Ascending aorta (tissue), 2 donors: Measurements from ENCODE around the gene SMPD3. TPM values are rescaled to one million over a fixed set of nuclear protein-coding genes. Genes with fewer than 3 reads are reported as not detected.

Experiments used
- DNase-seq, 2 donors: peaks; one replicate each; pipeline ENCODE4 v3.0.0-alpha.2; 2019; ENCODE audit warnings: low spot score in 2 of 2
- H3K27ac ChIP-seq, 2 donors: fragments of 200-600 bp; sonication (generic); one replicate each; pipeline ENCODE4 v1.5.1; 2016 to 2017; ENCODE audit warnings: mild to moderate bottlenecking in 1 of 2
- H3K27me3 ChIP-seq: fragments of 200-600 bp; sonication (generic); one replicate; pipeline ENCODE4 v1.5.1; 2017
- H3K36me3 ChIP-seq, 2 donors: fragments of 200-600 bp; sonication (generic); one replicate each; pipeline ENCODE4 v1.5.1; 2016
- H3K4me1 ChIP-seq, 2 donors: fragments of 200-600 bp; sonication (generic); one replicate each; pipeline ENCODE4 v1.5.1; 2016 to 2017; ENCODE audit warnings: mild to moderate bottlenecking in 1 of 2
- H3K4me3 ChIP-seq, 2 donors: fragments of 200-600 bp; sonication (generic); one replicate each; pipeline ENCODE4 v1.5.1; 2016 to 2017; ENCODE audit warnings: mild to moderate bottlenecking in 1 of 2
- H3K9me3 ChIP-seq, 2 donors: fragments of 200-600 bp; sonication (generic); one replicate each; pipeline ENCODE4 v1.5.1; 2016
- intact Hi-C: fragments of 100-400 bp; cut with DNase I; formaldehyde crosslinking; loops from one replicate; pipeline ENCODE4 v1.15.1; 2023
- total RNA-seq: library from RNA; depleted of rRNA; stranded (reverse); fragments of >200 nt; gene quantifications from one replicate; pipeline ENCODE4 v1.1.0, GENCODE V29; 2016
- TF ChIP-seq, protein P1 (sequence below), 3 experiments: fragments of 200-600 bp in 2 of 3; fragments of 450-650 bp in 1 of 3; sonication (generic) in 2 of 3; IDR thresholded peaks; one replicate each; pipeline ENCODE4 v1.5.1; 2016 to 2019; ENCODE audit warnings: antibody characterized with exemption in 3 of 3, mild to moderate bottlenecking in 1 of 3, moderate library complexity in 1 of 3

The SMPD3 gene
- total RNA-seq, 1 donor from 2014 or later, result not detected

DNA sequence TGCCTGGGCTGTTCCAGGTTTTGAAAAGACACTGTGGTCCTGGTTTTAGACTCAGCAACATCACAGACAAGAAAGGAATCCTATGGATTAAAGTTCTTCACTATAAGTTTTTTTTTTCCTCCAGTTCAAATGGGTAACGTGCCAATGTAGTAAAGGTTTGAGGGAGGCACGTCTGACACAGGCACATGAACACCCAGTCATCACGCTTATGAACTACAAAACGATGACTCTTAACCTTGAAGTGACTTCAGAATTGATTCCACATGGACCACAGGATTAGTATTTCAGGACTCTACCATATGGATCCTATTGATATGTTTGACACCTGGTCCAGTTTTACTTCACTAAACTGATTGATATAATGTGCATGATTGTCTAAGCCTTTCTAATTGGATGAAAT, 135.2 kb downstream of the SMPD3 start:
- Histone ChIP-seq H3K27me3 (no peaks in the 10 kb centered on the region), H3K4me1 (peaks cover 7 to 17% of the 10 kb centered on the region in 2 donors), H3K27ac (no peak overlapping the region), H3K9me3 (no peaks in the 10 kb centered on the region), H3K4me3 (no peak overlapping the region), H3K36me3 (peaks cover 16 to 21% of the 10 kb centered on the region in 2 donors)
- intact Hi-C loops, result no loop called here
- no peak for DNase-seq
- TF ChIP-seq, protein P1, sequence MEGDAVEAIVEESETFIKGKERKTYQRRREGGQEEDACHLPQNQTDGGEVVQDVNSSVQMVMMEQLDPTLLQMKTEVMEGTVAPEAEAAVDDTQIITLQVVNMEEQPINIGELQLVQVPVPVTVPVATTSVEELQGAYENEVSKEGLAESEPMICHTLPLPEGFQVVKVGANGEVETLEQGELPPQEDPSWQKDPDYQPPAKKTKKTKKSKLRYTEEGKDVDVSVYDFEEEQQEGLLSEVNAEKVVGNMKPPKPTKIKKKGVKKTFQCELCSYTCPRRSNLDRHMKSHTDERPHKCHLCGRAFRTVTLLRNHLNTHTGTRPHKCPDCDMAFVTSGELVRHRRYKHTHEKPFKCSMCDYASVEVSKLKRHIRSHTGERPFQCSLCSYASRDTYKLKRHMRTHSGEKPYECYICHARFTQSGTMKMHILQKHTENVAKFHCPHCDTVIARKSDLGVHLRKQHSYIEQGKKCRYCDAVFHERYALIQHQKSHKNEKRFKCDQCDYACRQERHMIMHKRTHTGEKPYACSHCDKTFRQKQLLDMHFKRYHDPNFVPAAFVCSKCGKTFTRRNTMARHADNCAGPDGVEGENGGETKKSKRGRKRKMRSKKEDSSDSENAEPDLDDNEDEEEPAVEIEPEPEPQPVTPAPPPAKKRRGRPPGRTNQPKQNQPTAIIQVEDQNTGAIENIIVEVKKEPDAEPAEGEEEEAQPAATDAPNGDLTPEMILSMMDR (IDR thresholded peaks at IDR 0.05), result no peak

DNA sequence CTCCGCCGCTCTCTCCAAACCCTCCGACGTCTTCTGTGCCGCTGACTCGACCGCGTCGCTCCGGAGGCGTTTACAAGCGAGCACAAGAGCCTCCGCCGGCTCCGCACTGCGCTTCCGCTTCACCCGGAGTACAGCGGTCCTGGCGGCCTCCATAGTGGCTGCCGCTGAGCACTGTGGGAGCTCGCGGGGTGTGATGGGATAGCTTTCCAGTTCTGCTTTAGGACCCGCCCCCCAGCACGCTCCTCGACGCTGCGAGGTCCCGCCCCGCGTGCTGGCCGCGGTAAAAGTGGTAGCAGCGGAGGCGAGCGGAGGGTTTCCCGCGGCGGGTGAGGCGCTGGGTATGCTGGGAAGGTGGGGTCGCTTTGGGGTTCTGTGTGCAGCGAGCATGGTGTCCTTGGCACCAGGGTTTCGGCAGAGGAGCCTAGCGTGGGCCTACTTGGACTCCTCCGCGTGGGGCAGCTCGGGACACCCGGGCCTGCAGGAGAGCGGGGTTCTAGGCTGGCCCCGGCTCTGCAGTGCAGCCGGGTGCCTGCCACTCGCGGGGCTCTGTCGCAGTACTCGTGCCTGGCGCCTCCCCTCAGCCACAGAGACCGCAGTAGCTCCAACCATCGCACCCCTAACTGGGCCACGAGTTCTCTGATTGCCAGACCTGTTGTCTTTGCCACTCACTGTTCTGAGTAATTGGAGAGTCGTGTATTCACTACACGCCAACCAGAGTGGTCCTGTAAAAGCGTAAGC, 137.4 kb downstream of the SMPD3 start, which contains the start of the genes PRMT7 and SLC7A6OS:
TSS of gene PRMT7 (plus strand) at position 246 of the 738 bp plus-strand sequence. CDS start 4,961 bp downstream, outside the sequence.
TSS of gene SLC7A6OS (minus strand) at position 173 of the 738 bp plus-strand sequence. CDS start at position 153, 20 bp downstream.
- Histone ChIP-seq H3K27me3 (no peaks in the 10 kb centered on the region), H3K4me3 (peak within 1 kb of the TSS; percentile 87 to 88), H3K4me1 (peaks cover 7 to 17% of the 10 kb centered on the region in 2 donors), H3K36me3 (peaks cover 14 to 30% of the 10 kb centered on the region in 2 donors), H3K27ac (peak within 1 kb of the TSS; percentile 58 to 68), H3K9me3 (no peaks in the 10 kb centered on the region)
- intact Hi-C loops, result loop anchor here (1.0 to 2.0 kb wide), 2 partner anchors 18 to 46 kb away; no protein-coding TSS in a partner anchor
- DNase-seq, result peak; percentile 68 to 93
- TF ChIP-seq, protein P1 (IDR thresholded peaks at IDR 0.05), result peak in 2 of 3 experiments; percentile 20 to 53

DNA sequence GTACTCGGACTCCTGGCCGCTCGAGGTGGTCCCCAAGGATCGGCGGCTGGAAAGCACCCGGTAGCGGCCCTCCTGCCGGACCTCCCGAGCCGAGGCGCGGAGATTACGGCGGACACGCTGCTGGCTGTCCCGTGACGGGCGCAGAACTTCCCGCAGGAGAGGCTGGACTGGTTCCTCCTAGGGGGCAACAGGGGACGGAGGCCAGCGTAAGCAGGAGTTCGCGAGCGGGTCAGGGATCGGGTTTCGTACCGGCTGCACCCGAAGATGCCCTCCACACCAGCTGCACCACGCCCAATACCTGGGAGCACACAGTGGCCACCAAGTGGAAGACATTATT, 137.9 kb downstream of the SMPD3 start:
- Histone ChIP-seq H3K4me3 (peak overlapping the region; percentile 87 to 88), H3K36me3 (peaks cover 14 to 29% of the 10 kb centered on the region in 2 donors), H3K27ac (peak overlapping the region; percentile 58 to 68), H3K27me3 (no peaks in the 10 kb centered on the region), H3K4me1 (peaks cover 7 to 17% of the 10 kb centered on the region in 2 donors), H3K9me3 (no peaks in the 10 kb centered on the region)
- no peak for DNase-seq
- intact Hi-C loops, result loop anchor here (2.0 kb wide), 1 partner anchor 18 kb away; no protein-coding TSS in a partner anchor
- TF ChIP-seq, protein P1 (IDR thresholded peaks at IDR 0.05), result no peak

DNA sequence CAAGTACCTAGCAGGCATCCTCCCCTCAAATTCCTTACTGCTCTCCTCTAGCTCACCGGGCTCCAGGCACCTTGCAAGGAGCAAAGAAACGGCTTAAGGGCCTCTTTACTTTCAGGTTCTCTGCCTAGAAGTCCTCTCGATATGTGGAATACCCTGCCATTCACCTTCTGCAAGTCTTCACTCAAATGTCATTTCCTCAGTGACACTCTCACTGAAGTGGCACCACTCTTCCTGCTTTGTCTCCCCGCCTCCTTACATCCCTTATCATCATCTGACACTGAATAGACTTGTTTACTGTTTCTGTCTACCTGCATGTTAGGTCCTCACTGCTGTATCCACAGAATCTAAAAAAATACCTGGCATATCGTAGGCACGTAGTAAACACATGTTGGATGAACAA, 138.5 kb downstream of the SMPD3 start:
- peaks cover 7 to 17% of the 10 kb centered on the region in 2 donors for H3K4me1 ChIP-seq
- intact Hi-C loops, result loop anchor here (2.0 kb wide), 1 partner anchor 19 kb away; no protein-coding TSS in a partner anchor

More for the DNA sequence above, 138.5 kb downstream of the SMPD3 start:
- Histone ChIP-seq H3K27ac (peak overlapping the region in 1 of 2 donors; percentile 68), H3K4me3 (peak overlapping the region; percentile 87 to 88), H3K36me3 (peaks cover 20 to 33% of the 10 kb centered on the region in 2 donors), H3K9me3 (no peaks in the 10 kb centered on the region), H3K27me3 (no peaks in the 10 kb centered on the region)
- TF ChIP-seq, protein P1 (IDR thresholded peaks at IDR 0.05), result no peak
- no peak for DNase-seq

Other genes with a start within 250 kb of the SMPD3 start
- not detected for gene ESRP2, start 212.4 kb downstream of the SMPD3 start, total RNA-seq
- 21.9 TPM for gene PLA2G15, start 203.1 kb downstream of the SMPD3 start, total RNA-seq
- gene SLC7A6, start 184.0 kb downstream of the SMPD3 start, total RNA-seq, result 27.7 TPM
- 14.4 TPM for gene SLC7A6OS, start 137.6 kb downstream of the SMPD3 start, total RNA-seq
- gene PRMT7, start 137.5 kb downstream of the SMPD3 start, total RNA-seq, result 25.1 TPM
- gene ZFP90, start 90.8 kb upstream of the SMPD3 start, total RNA-seq, result 11.8 TPM
- gene CDH3, start 196.8 kb upstream of the SMPD3 start, total RNA-seq, result not detected